Measurements from ENCODE around the gene RIBC2. TPM values are rescaled to one million over a fixed set of nuclear protein-coding genes. Genes with fewer than 3 reads are reported as not detected.

The RIBC2 gene
- total and polyA plus RNA-seq, 10 of the 15 experiments (the other 5 are each of a cell fraction or from before 2014, with no cell fraction given) = 0.10 TPM; not detected in 9

- ATAC-seq (no peak), FAIRE-seq (no peak), DNase-seq (ENCODE audit: low read depth, low spot score) (no peak)
- Histone ChIP-seq H3K4me2 (ENCODE audit: control insufficient read depth, insufficient read depth) (no peak overlapping the region), H3K27ac (ENCODE audit: control insufficient read depth, insufficient read depth) (no peak overlapping the region), H3K9me3 (replicated peaks; ENCODE audit: control insufficient read depth, insufficient read depth, low read length) (no peaks in the 10 kb centered on the region), H3K4me1 (ENCODE audit: control insufficient read depth, insufficient read depth, low read length) (no peaks in the 10 kb centered on the region), H3K27me3 (replicated peaks in 1 of 2; ENCODE audit: control insufficient read depth in 2 of 2, insufficient read depth in 2 of 2, low read length in 1 of 2) (no peaks in the 10 kb centered on the region; a peak in 2 of 4 replicates), H3K4me3 (no peak overlapping the region), H2AFZ (ENCODE audit: control insufficient read depth, low read depth, low read length) (no peak overlapping the region), H3K79me2 (ENCODE audit: control insufficient read depth, insufficient read depth, low read length) (no peaks in the 10 kb centered on the region), H3K36me3 (ENCODE audit: control insufficient read depth in 2 of 2, insufficient read depth in 2 of 2, low read length in 1 of 2) (no peaks in the 10 kb centered on the region), H4K20me1 (ENCODE audit: control insufficient read depth, insufficient read depth) (no peaks in the 10 kb centered on the region), H3K9ac (ENCODE audit: control insufficient read depth, insufficient read depth, low read length) (no peak overlapping the region)
- 22% methylated on average over 8 of the region's 8 CpGs for WGBS (ENCODE audit: insufficient coverage, insufficient replicate concordance, low lambda C conversion rate, missing lambda C conversion rate)
- no peak for TF ChIP-seq KLF5 (IDR thresholded peaks at IDR 0.05; ENCODE audit: partially characterized antibody)
- no peak for TF ChIP-seq EGR1 (IDR thresholded peaks at IDR 0.05; ENCODE audit: borderline replicate concordance in 1 of 2, low read depth in 2 of 2, low read length in 2 of 2)
- no peak for TF ChIP-seq BHLHE40 (IDR thresholded peaks at IDR 0.05; ENCODE audit: borderline replicate concordance in 1 of 2, low read depth in 2 of 2, low read length in 1 of 2)
- BruUV-seq (replicated peaks) = no TSS peak
- RAD21 ChIA-PET (ENCODE audit: unreplicated experiment) = no interaction called here
- in situ Hi-C loops (cut with MboI) = no loop called here
- POLR2A ChIA-PET = no interaction called here
- intact Hi-C loops (cut with micrococcal nuclease; ENCODE audit: unreplicated experiment) = no loop called here
- SMC1A ChIA-PET (ENCODE audit: uncharacterized antibody, unreplicated experiment) = no interaction called here
- CTCF ChIA-PET = no interaction called here
These were observed 43.3 kb downstream of the RIBC2 start for GRCh38 chr22:45456811-45457210.

GRCh38 chr22:45458532-45458931, 45.0 kb downstream of the RIBC2 start:
- ATAC-seq (no peak), DNase-seq (ENCODE audit: low read depth, low spot score) (no peak), FAIRE-seq (no peak)
- Histone ChIP-seq H3K4me2 (ENCODE audit: control insufficient read depth, insufficient read depth) (no peak overlapping the region), H3K9ac (ENCODE audit: control insufficient read depth, insufficient read depth, low read length) (no peak overlapping the region), H3K9me3 (replicated peaks; ENCODE audit: control insufficient read depth, insufficient read depth, low read length) (no peaks in the 10 kb centered on the region; the same call in 2 of the 3 replicates), H3K79me2 (ENCODE audit: control insufficient read depth, insufficient read depth, low read length) (no peaks in the 10 kb centered on the region), H3K36me3 (ENCODE audit: control insufficient read depth in 2 of 2, insufficient read depth in 2 of 2, low read length in 1 of 2) (no peaks in the 10 kb centered on the region), H3K27me3 (replicated peaks in 1 of 2; ENCODE audit: control insufficient read depth in 2 of 2, insufficient read depth in 2 of 2, low read length in 1 of 2) (no peaks in the 10 kb centered on the region; a peak in 2 of 4 replicates), H3K4me3 (no peak overlapping the region), H2AFZ (ENCODE audit: control insufficient read depth, low read depth, low read length) (no peak overlapping the region), H3K4me1 (ENCODE audit: control insufficient read depth, insufficient read depth, low read length) (no peaks in the 10 kb centered on the region), H4K20me1 (ENCODE audit: control insufficient read depth, insufficient read depth) (no peaks in the 10 kb centered on the region), H3K27ac (ENCODE audit: control insufficient read depth, insufficient read depth) (no peak overlapping the region)
- ChIA-PET POLR2A (no interaction called here), SMC1A (ENCODE audit: uncharacterized antibody, unreplicated experiment) (no interaction called here), CTCF (interaction anchor here (0.6 kb wide), 1 partner anchor 604 kb away, joined by 3 read pairs; no protein-coding TSS in a partner anchor), RAD21 (ENCODE audit: unreplicated experiment) (no interaction called here)
- intact Hi-C loops (cut with micrococcal nuclease; ENCODE audit: unreplicated experiment) (no loop called here), in situ Hi-C loops (cut with MboI) (no loop called here)
- 44% methylated on average over 13 of the region's 13 CpGs for WGBS (ENCODE audit: insufficient coverage, insufficient replicate concordance, low lambda C conversion rate, missing lambda C conversion rate)
- no TSS peak for BruUV-seq (replicated peaks)
- TF ChIP-seq ZNF274 (IDR thresholded peaks at IDR 0.05; ENCODE audit: insufficient read depth, insufficient read length) (no peak), ZNF687 (IDR thresholded peaks at IDR 0.05) (no peak), LARP7 (IDR thresholded peaks at IDR 0.05) (no peak), EP300 (IDR thresholded peaks at IDR 0.05; ENCODE audit: borderline replicate concordance in 1 of 2, control insufficient read depth in 1 of 2, low read depth in 2 of 2, low read length in 2 of 2) (no peak), SKIL (IDR thresholded peaks at IDR 0.05; ENCODE audit: low read depth, poor library complexity, severe bottlenecking) (no peak), KLF5 (IDR thresholded peaks at IDR 0.05; ENCODE audit: partially characterized antibody) (no peak), SIN3A (IDR thresholded peaks at IDR 0.05; ENCODE audit: low read depth, low read length) (no peak), TCF12 (IDR thresholded peaks at IDR 0.05; ENCODE audit: low read depth, low read length) (no peak)
